GM23338 (cell line): Measurements from ENCODE around the gene RGS7. TPM values are rescaled to one million over a fixed set of nuclear protein-coding genes. Genes with fewer than 3 reads are reported as not detected.

ENCODE experiments used
- ATAC-seq: fragments of 200-7000 bp; cut with Tn5 transposase; 3 replicates; pipeline ENCODE4 v1.9.1; 2020
- DNase-seq: peaks from one replicate; pipeline ENCODE4 v3.0.0-alpha.2; 2015; ENCODE audit warnings: low spot score
- H2AFZ ChIP-seq: fragments of 200-600 bp; sonication (generic); 2 replicates; pipeline ENCODE4 v1.8.0; 2016; ENCODE audit warnings: antibody characterized with exemption, mild to moderate bottlenecking, moderate library complexity
- H3F3A ChIP-seq: fragments of 200-600 bp; sonication (generic); replicated peaks from 2 replicates; pipeline ENCODE4 v1.8.0; 2017; ENCODE audit warnings: antibody characterized with exemption, mixed run types, low read depth
- H3K27ac ChIP-seq: fragments of 200-600 bp; sonication (generic); 2 replicates; pipeline ENCODE4 v1.6.1; 2016; ENCODE audit warnings: low read depth
- H3K27me3 ChIP-seq: fragments of 200-600 bp; sonication (generic); 2 replicates; pipeline ENCODE4 v1.8.0; 2016; ENCODE audit warnings: mild to moderate bottlenecking, mixed run types, moderate library complexity; ENCODE audit not compliant: insufficient read depth
- H3K36me3 ChIP-seq: fragments of 200-600 bp; sonication (generic); 2 replicates; pipeline ENCODE4 v1.8.0; 2016; ENCODE audit warnings: mild to moderate bottlenecking; ENCODE audit not compliant: insufficient read depth
- H3K4me1 ChIP-seq: fragments of 200-600 bp; sonication (generic); 2 replicates; pipeline ENCODE4 v1.8.0; 2016; ENCODE audit warnings: mild to moderate bottlenecking, moderate library complexity; ENCODE audit not compliant: insufficient read depth
- H3K4me2 ChIP-seq: fragments of 200-600 bp; sonication (generic); 2 replicates; pipeline ENCODE4 v1.7.1; 2017; ENCODE audit warnings: mixed run types
- H3K4me3 ChIP-seq: fragments of 200-600 bp; sonication (generic); 2 replicates; pipeline ENCODE4 v1.6.1; 2016; ENCODE audit warnings: mixed run types
- H3K79me2 ChIP-seq: fragments of 200-600 bp; sonication (generic); replicated peaks from 2 replicates; pipeline ENCODE4 v1.8.0; 2017; ENCODE audit warnings: mild to moderate bottlenecking; ENCODE audit not compliant: insufficient read depth
- H3K9me2 ChIP-seq: fragments of 200-600 bp; sonication (generic); 2 replicates; pipeline ENCODE4 v1.8.0; 2017; ENCODE audit not compliant: insufficient read depth
- H4K20me1 ChIP-seq: fragments of 200-600 bp; sonication (generic); replicated peaks from 2 replicates; pipeline ENCODE4 v1.8.0; 2017; ENCODE audit warnings: mild to moderate bottlenecking; ENCODE audit not compliant: insufficient read depth
- H3K27ac Mint-ChIP-seq: 2 replicates; pipeline ENCODE4 v1.8.0; 2020; ENCODE audit warnings: inconsistent platforms, mild to moderate bottlenecking, moderate library complexity, mixed read lengths
- H3K27me3 Mint-ChIP-seq: 3 replicates; pipeline ENCODE4 v1.8.0; 2022; ENCODE audit warnings: low read depth, mild to moderate bottlenecking, moderate library complexity, mixed read lengths, inconsistent platforms; ENCODE audit not compliant: insufficient read depth, poor library complexity
- H3K36me3 Mint-ChIP-seq: 3 replicates; pipeline ENCODE4 v1.8.0; 2021; ENCODE audit warnings: low read depth, mild to moderate bottlenecking, inconsistent platforms, moderate library complexity, mixed read lengths
- H3K4me1 Mint-ChIP-seq: 3 replicates; pipeline ENCODE4 v1.8.0; 2020; ENCODE audit warnings: mild to moderate bottlenecking, inconsistent platforms, mixed read lengths
- H3K4me3 Mint-ChIP-seq: 3 replicates; pipeline ENCODE4 v1.8.0; 2021; ENCODE audit warnings: moderate library complexity, mild to moderate bottlenecking, inconsistent platforms, mixed read lengths
- H3K9me3 Mint-ChIP-seq: 3 replicates; pipeline ENCODE4 v1.8.0; 2020; ENCODE audit warnings: moderate library complexity, mild to moderate bottlenecking, inconsistent platforms, mixed read lengths
- CREB1 ChIP-seq: fragments of 250-450 bp; sonication (Bioruptor Pico); IDR thresholded peaks from 2 replicates; pipeline ENCODE4 v1.5.0; 2020; ENCODE audit warnings: low read depth, mild to moderate bottlenecking, moderate library complexity
- CTCF ChIP-seq, 2 experiments: fragments of 200-600 bp in 1 of 2; sonication (generic) in 1 of 2; conservative IDR thresholded peaks; 2 replicates each; pipeline versions ENCODE4 v1.5.1 to v1.6.1; 2016 to 2017; ENCODE audit warnings: antibody characterized with exemption in 2 of 2, low read depth in 2 of 2, mild to moderate bottlenecking in 2 of 2, moderate library complexity in 1 of 2
- ETS1 ChIP-seq: IDR thresholded peaks from 2 replicates; pipeline ENCODE4 v1.6.1; 2016; ENCODE audit warnings: antibody characterized with exemption
- JUNB ChIP-seq: IDR thresholded peaks from one replicate; pipeline ENCODE4 v1.6.1; 2016; ENCODE audit warnings: antibody characterized with exemption; ENCODE audit not compliant: unreplicated experiment
- POLR2AphosphoS5 ChIP-seq: IDR thresholded peaks from 2 replicates; pipeline ENCODE4 v1.6.1; 2016; ENCODE audit warnings: antibody characterized with exemption, low read depth
- ZNF462 ChIP-seq: fragments of 250-450 bp; sonication (Bioruptor Pico); IDR thresholded peaks from 2 replicates; pipeline ENCODE4 v1.5.0; 2020; ENCODE audit warnings: mild to moderate bottlenecking, moderate library complexity
- polyA plus RNA-seq: library from polyadenylated mRNA; unstranded; fragments of >200 nt; fragmentation: Nextera tagmentation; extraction: Ambion mirVana; gene quantifications from 2 replicates; pipeline ENCODE4 v1.2.1, GENCODE V29; 2016
- total RNA-seq: library from RNA; depleted of rRNA; stranded (reverse); fragments of >200 nt; shearing (Covaris generic); gene quantifications from 2 replicates; pipeline ENCODE4 v1.2.3, GENCODE V29; 2014

The RGS7 gene
- total and polyA plus RNA-seq, 2 experiments from 2014 or later, result 2.0 to 2.2 TPM

- TF ChIP-seq ZNF462 (CRISPR knock-in tag) (no peak), JUNB (no peak), CTCF (conservative IDR thresholded peaks at IDR 0.05; ENCODE audit: low read depth in 2 of 2) (no peak), POLR2AphosphoS5 (no peak)
Observed at GRCh38 chr1:241186716-241187115, 170.3 kb downstream of the RGS7 start (continued).

GRCh38 chr1:241181971-241182370, 175.0 kb downstream of the RGS7 start:
- no peaks in the 10 kb centered on the region for H3K27me3 Mint-ChIP-seq
- Histone ChIP-seq H3K4me3 (no peak overlapping the region), H3K79me2 (no peaks in the 10 kb centered on the region), H3F3A (no peaks in the 10 kb centered on the region), H3K4me1 (no peaks in the 10 kb centered on the region), H3K27me3 (no peaks in the 10 kb centered on the region), H4K20me1 (no peaks in the 10 kb centered on the region), H3K9me2 (no peaks in the 10 kb centered on the region), H2AFZ (no peak overlapping the region), H3K27ac (no peak overlapping the region), H3K36me3 (no peaks in the 10 kb centered on the region), H3K4me2 (no peak overlapping the region)
- no peak overlapping the region for H3K4me3 Mint-ChIP-seq
- H3K36me3 Mint-ChIP-seq, result no peaks in the 10 kb centered on the region
- H3K4me1 Mint-ChIP-seq, result 0 out of 3 replicates have a peak, but pooled peaks cover 2% of the 10 kb centered on the region
- no peak overlapping the region for H3K27ac Mint-ChIP-seq
- ATAC-seq (no peak), DNase-seq (no peak)
- TF ChIP-seq ETS1 (no peak), CREB1 (CRISPR knock-in tag) (no peak)
- no peaks in the 10 kb centered on the region for H3K9me3 Mint-ChIP-seq
